Neutrophil (primary cell): ENCODE data around the gene MTG1.

Experiments
- H3K27ac ChIP-seq: fragments of 200-600 bp; sonication (generic); 2 replicates; pipeline ENCODE4 v1.5.1; 2016; ENCODE audit warnings: mild to moderate bottlenecking, moderate library complexity
- H3K27me3 ChIP-seq: fragments of 200-600 bp; sonication (generic); 2 replicates; pipeline ENCODE4 v1.6.0; 2016; ENCODE audit warnings: mild to moderate bottlenecking
- H3K36me3 ChIP-seq: fragments of 200-600 bp; sonication (generic); 2 replicates; pipeline ENCODE4 v1.5.1; 2017
- H3K4me1 ChIP-seq, 2 experiments: fragments of 200-600 bp in 1 of 2; sonication (generic) in 1 of 2; 1 replicate in 1 of 2; 2 replicates in 1 of 2; pipeline versions ENCODE4 v1.5.1 to v1.6.1; 2013 to 2016; ENCODE audit warnings: low read depth in 1 of 2, low read length in 1 of 2, mild to moderate bottlenecking in 1 of 2, moderate library complexity in 1 of 2; ENCODE audit not compliant: control insufficient read depth in 1 of 2, insufficient read depth in 1 of 2
- H3K4me3 ChIP-seq, 2 experiments: fragments of 200-600 bp in 1 of 2; sonication (generic) in 1 of 2; 1 replicate in 1 of 2; 2 replicates in 1 of 2; pipeline ENCODE4 v1.5.1; 2013 to 2016; ENCODE audit warnings: low read depth in 1 of 2, low read length in 1 of 2, mild to moderate bottlenecking in 1 of 2, moderate library complexity in 1 of 2
- H3K9me3 ChIP-seq: fragments of 200-600 bp; sonication (generic); 2 replicates; pipeline ENCODE4 v1.5.1; 2016
- TF ChIP-seq, protein P1 (sequence below): fragments of 200-600 bp; sonication (generic); IDR thresholded peaks from 2 replicates; pipeline ENCODE4 v1.5.1; 2016; ENCODE audit warnings: antibody characterized with exemption

The MTG1 gene

DNA sequence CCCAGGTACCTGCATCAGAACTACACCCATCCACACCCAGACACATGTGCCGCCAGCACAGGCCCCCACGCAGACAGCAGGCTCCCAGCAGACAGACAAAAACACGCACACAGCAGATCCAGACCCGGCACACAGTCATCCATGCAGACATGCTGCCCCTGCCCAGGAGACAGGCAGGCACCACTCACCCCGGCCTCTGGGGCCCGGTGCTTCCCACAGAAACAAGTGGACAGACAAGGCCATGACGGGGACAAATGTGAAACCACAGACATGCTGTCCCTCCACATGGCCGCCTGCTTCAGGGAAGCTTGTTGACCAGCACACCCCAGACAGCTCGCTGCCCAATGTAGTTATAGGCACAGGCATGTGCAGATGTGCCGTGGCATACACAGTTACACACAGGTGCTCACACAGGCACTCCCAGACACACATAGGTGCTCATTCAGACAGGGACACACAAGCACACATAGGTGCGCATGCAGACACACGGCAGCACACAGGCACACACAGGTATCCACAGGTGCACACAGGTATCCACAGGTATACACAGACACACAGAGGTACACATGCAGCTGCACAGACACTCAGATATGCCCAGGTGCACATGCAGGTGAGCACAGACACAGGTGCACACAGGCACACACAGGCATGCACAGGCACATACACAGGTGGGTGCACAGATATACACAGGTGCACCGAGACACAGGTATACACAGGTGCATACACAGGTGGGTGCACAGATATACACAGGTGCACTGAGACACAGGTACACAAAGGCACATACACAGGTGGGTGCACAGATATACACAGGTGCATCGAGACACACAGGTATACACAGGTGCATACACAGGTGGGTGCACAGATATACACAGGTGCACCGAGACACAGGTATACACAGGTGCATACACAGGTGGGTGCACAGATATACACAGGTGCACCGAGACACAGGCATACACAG, 49.3 kb downstream of the MTG1 start:
- TF ChIP-seq, protein P1, sequence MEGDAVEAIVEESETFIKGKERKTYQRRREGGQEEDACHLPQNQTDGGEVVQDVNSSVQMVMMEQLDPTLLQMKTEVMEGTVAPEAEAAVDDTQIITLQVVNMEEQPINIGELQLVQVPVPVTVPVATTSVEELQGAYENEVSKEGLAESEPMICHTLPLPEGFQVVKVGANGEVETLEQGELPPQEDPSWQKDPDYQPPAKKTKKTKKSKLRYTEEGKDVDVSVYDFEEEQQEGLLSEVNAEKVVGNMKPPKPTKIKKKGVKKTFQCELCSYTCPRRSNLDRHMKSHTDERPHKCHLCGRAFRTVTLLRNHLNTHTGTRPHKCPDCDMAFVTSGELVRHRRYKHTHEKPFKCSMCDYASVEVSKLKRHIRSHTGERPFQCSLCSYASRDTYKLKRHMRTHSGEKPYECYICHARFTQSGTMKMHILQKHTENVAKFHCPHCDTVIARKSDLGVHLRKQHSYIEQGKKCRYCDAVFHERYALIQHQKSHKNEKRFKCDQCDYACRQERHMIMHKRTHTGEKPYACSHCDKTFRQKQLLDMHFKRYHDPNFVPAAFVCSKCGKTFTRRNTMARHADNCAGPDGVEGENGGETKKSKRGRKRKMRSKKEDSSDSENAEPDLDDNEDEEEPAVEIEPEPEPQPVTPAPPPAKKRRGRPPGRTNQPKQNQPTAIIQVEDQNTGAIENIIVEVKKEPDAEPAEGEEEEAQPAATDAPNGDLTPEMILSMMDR: no peak
- Histone ChIP-seq H3K36me3 (no peaks in the 10 kb centered on the region), H3K4me1 (peaks cover 0 to 4% of the 10 kb centered on the region in 2 experiments), H3K9me3 (peaks cover 24% of the 10 kb centered on the region), H3K27ac (no peak overlapping the region), H3K4me3 (no peak overlapping the region), H3K27me3 (peaks cover 5% of the 10 kb centered on the region)

DNA sequence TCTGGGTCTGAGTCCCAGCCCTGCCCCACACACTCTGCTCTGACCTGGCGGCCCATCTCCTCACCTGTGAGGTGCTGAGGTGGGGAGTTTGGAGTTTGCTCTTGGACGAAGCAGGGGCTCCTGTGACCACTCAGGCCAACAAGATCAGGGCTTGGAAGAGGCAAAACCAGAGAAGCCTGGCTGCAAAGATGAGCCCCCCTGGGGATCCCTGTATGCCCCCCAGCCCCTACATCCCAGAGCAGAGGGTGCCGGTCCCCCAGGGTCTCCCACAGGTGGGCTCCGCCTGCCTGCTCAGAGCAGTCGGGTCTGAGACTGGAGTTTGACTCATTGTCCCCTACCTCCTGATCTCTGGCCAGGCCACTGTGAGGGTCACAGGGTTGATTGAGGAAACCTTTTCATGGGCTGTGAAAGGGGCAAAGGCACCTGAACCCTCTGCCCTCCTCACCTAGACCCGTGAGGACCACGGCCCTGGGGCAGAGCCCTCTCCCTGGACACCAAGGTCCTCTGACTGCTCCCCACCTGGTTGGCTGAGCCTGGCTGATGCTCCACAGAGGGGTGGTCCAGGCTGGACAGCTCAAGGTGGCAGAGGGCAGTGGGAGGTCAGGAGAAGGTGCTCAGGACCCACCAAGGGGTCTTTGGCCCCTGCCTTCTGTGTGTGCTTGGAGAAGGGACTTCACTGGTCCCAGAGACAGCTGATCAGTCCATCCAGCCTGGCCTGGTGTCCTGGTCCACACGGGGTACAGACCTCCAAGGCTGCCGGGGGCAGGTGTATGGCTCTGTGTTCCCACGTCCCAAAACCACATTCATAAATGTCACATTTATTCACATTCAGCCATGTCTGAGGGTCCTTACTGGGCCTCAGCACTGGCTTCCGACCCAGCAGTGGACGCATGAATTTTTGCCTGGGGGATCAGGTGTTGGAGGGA, 50.6 kb downstream of the MTG1 start:
- H3K27me3 ChIP-seq: peaks cover 5% of the 10 kb centered on the region
- no peak overlapping the region for H3K27ac ChIP-seq
- peaks cover 24% of the 10 kb centered on the region for H3K9me3 ChIP-seq
- no peak overlapping the region for H3K4me3 ChIP-seq
- H3K4me1 ChIP-seq: peaks cover 0 to 4% of the 10 kb centered on the region in 2 experiments
- no peaks in the 10 kb centered on the region for H3K36me3 ChIP-seq
- TF ChIP-seq, protein P1: no peak

DNA sequence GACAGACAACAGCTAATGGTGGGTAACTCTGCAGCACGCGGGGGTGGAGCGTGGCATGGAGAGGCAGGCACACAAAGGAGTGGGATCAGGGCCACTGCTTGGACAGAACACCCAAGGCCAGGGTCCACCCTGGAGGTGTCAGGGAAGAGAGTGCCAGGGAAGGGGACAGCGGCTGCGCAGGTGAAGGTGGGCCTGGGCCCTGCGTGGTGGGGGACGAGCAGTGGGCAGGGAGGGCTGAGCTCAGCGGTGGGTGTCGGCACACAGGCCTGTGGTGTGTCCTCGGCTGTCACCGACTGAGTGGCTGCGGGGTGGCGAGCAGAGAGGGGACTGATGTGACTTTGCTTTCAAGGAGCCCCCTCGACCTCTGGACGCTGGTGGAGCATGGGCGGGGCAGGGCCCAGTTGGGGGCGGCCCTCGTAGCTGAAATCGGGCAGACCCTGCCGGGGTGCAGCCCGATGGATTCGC, 51.3 kb downstream of the MTG1 start:
- Histone ChIP-seq H3K4me3 (no peak overlapping the region), H3K27ac (no peak overlapping the region), H3K36me3 (no peaks in the 10 kb centered on the region), H3K4me1 (peaks cover 0 to 4% of the 10 kb centered on the region in 2 experiments), H3K27me3 (peaks cover 5% of the 10 kb centered on the region), H3K9me3 (peaks cover 24% of the 10 kb centered on the region)
- TF ChIP-seq, protein P1: no peak

DNA sequence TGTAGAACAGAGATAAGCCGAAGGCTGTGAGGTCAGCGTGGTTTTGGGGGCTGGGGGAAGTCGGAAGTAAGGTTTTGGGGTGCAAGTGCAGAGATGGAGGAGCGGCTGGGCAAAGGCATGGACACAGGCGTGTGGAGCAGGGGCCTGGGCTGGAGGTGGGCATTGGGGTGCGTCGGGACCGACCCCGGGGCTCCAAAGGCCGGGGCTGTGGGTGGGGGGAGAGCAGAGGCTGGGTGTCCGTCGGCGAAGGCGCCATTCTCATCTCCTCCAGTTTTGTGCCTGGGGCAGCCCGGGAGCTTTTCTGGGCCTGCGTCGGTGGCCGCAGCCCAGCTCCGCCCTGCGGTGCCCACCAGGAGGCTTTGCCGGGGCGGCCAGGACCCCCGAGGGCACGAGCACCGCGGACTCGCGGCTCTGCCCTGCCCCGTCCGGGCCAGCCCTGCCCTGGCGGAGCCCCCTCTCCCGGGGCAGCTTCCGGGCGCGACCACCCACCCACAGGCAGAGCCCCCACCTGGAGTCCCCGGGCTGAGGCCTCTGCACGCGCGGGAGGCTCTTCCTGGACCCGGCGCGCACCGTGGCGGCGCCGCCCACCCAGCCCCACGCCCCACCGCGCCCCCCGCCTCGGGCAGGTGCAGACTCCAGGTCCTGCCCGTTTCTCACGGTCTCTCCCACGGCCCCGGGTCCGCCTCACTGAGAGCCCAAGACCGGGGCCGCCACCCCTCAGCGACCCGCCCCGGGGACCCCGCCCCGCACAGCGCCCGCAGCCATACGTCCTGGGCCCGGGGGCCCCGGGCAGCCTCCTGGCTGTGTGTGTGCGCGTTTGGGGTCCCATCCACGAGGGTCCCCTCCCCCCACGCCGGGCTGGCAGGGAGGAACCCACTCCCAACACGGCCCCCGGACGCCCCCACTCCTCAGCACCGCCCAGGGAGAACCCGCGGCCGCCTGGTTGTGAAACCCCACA, 52.1 kb downstream of the MTG1 start:
- H3K27ac ChIP-seq: no peak overlapping the region
- peaks cover 0 to 4% of the 10 kb centered on the region in 2 experiments for H3K4me1 ChIP-seq
- H3K27me3 ChIP-seq: peaks cover 5% of the 10 kb centered on the region
- no peaks in the 10 kb centered on the region for H3K36me3 ChIP-seq
- H3K4me3 ChIP-seq: no peak overlapping the region
- H3K9me3 ChIP-seq: peaks cover 24% of the 10 kb centered on the region
- TF ChIP-seq, protein P1: no peak
